Measurements from ENCODE around the gene TULP4.

DNA sequence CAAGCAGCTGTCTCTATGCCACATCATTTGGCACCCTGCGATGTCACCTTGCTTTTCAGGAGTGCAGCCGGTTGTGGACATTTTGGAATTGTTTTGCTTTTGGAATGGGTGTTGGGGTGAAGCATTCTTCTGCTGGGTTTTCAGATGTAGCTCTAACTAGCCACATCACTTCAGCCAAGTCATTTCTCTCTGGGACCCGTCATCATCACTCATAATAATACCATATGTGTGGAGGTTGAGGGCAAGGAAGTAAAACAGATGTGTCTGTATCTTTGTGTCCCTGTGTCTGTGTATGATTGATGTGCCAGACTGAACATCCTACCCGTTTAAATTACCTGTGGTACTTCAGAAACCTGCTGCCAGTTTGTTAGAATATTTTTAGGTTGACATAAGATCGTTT, 49.5 kb upstream of the TULP4 start:
- TF ChIP-seq, protein P1, sequence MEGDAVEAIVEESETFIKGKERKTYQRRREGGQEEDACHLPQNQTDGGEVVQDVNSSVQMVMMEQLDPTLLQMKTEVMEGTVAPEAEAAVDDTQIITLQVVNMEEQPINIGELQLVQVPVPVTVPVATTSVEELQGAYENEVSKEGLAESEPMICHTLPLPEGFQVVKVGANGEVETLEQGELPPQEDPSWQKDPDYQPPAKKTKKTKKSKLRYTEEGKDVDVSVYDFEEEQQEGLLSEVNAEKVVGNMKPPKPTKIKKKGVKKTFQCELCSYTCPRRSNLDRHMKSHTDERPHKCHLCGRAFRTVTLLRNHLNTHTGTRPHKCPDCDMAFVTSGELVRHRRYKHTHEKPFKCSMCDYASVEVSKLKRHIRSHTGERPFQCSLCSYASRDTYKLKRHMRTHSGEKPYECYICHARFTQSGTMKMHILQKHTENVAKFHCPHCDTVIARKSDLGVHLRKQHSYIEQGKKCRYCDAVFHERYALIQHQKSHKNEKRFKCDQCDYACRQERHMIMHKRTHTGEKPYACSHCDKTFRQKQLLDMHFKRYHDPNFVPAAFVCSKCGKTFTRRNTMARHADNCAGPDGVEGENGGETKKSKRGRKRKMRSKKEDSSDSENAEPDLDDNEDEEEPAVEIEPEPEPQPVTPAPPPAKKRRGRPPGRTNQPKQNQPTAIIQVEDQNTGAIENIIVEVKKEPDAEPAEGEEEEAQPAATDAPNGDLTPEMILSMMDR (IDR thresholded peaks at IDR 0.05 in 8 of 11, conservative IDR thresholded peaks at IDR 0.05 in 3 of 11) = no peak
- TF ChIP-seq POLR2AphosphoS5 (IDR thresholded peaks at IDR 0.05) (no peak), POLR2A (IDR thresholded peaks at IDR 0.05) (no peak)
